ENCODE results near the gene THBS1.
A peak's percentile ranks its signal among the peaks of the same experiment; 100 is the strongest.

The THBS1 gene

DNA sequence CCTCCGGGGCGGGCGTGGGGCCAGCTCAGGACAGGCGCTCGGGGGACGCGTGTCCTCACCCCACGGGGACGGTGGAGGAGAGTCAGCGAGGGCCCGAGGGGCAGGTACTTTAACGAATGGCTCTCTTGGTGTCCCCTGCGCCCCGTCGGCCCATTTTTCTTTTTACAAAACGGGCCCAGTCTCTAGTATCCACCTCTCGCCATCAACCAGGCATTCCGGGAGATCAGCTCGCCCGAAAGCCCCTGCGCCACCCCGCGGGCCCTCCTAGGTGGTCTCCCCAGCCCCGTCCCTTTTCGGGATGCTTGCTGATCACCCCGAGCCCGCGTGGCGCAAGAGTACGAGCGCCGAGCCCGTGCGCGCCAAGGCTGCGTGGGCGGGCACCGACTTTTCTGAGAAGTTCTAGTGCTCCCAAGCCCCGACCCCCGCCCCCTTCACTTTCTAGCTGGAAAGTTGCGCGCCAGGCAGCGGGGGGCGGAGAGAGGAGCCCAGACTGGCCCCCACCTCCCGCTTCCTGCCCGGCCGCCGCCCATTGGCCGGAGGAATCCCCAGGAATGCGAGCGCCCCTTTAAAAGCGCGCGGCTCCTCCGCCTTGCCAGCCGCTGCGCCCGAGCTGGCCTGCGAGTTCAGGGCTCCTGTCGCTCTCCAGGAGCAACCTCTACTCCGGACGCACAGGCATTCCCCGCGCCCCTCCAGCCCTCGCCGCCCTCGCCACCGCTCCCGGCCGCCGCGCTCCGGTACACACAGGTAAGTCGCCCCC lies at the start of gene THBS1:
TSS of gene THBS1 (plus strand) at position 595 of the 757 bp plus-strand sequence. CDS start 779 bp downstream, outside the sequence.
- in situ Hi-C loops (cut with MboI; ENCODE audit: low sequenced_read_pairs) = loop anchor here (25.0 kb wide), 1 partner anchor 418 kb away; no protein-coding TSS in a partner anchor
- Histone ChIP-seq H3K9me3 (no peaks in the 10 kb centered on the region), H3K4me1 (peaks cover 4% of the 10 kb centered on the region; the same call in 1 of the 2 replicates), H3K36me3 (replicated peaks) (peaks cover 7% of the 10 kb centered on the region), H3K4me3 (peak within 1 kb of the TSS; percentile 46), H3K27me3 (ENCODE audit: low read depth) (peaks cover 3% of the 10 kb centered on the region)
- DNase-seq (ENCODE audit: low spot score in 2 of 2) = peak; percentile 58 to 82

DNA sequence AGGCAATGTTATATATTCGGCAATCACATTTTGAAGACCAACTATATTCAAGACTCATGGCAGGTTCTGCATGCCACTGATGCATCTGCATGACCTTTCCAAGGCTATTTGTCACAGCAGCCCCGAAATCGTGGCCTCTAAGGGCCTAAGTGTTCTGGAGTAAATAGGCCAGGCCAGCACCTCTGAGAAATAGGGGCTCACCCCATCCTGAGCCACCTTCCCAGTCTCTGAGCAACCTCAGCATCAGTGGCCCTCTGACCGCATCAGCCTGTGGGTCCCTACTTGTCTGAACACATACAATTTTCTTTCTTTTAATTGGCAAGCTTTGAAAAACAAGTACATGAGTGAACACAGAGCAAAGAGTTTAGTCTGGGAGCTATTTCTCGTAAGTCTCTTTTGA lies 45.9 kb upstream of the THBS1 start:
- Histone ChIP-seq H3K36me3 (replicated peaks) (no peaks in the 10 kb centered on the region), H3K27me3 (ENCODE audit: low read depth) (no peaks in the 10 kb centered on the region), H3K4me1 (no peaks in the 10 kb centered on the region), H3K4me3 (no peak overlapping the region), H3K9me3 (no peaks in the 10 kb centered on the region; the same call in 1 of the 2 replicates)
- DNase-seq (ENCODE audit: low spot score in 2 of 2) = no peak
- in situ Hi-C loops (cut with MboI; ENCODE audit: low sequenced_read_pairs) = no loop called here

DNA sequence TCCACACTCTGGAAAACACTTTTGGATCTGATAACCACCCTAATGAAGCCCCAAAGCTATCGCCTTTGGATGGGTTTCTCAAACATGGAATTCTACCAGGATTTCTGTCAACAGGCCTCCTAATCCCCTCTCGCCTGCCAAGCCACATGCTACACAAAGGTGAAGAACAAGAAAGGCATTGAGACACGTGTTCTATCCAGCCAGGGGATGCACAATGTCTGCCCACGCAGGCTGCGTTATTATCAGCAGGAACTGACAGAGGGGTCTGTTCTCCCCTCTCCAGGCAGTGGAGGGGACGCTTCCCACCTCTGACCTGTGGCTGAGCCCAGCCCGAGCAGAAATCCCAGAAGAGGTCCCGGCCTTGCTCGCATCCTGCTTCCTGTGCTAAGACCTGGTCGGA lies 45.4 kb upstream of the THBS1 start:
- Histone ChIP-seq H3K4me3 (no peak overlapping the region), H3K9me3 (no peaks in the 10 kb centered on the region; the same call in 1 of the 2 replicates), H3K27me3 (ENCODE audit: low read depth) (no peaks in the 10 kb centered on the region), H3K4me1 (no peaks in the 10 kb centered on the region), H3K36me3 (replicated peaks) (no peaks in the 10 kb centered on the region)
- in situ Hi-C loops (cut with MboI; ENCODE audit: low sequenced_read_pairs) = no loop called here
- no peak for DNase-seq (ENCODE audit: low spot score in 2 of 2)

DNA sequence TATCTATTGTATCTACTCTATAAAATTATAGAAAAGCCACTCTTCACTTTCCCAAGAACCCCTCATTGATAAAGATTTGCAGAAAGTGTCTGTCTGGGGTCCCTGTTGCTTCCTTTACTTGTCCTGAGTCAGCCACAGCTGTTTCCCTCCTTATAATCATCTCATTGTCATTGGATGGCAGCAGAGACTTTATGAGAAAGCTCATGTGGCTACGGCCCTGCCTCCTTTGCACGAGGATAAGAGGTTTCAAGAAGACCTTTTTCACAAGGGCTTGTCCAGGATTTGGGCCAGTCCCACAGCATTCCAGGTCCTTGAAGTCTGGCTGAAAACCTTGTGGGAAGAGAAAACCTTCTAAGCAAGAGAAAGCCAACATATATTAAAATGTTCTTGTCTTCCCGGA lies 41.9 kb upstream of the THBS1 start:
- no peak for DNase-seq (ENCODE audit: low spot score in 2 of 2)
- Histone ChIP-seq H3K4me1 (no peaks in the 10 kb centered on the region), H3K9me3 (no peaks in the 10 kb centered on the region), H3K27me3 (ENCODE audit: low read depth) (no peaks in the 10 kb centered on the region), H3K36me3 (replicated peaks) (no peaks in the 10 kb centered on the region), H3K4me3 (no peak overlapping the region)
- in situ Hi-C loops (cut with MboI; ENCODE audit: low sequenced_read_pairs) = no loop called here

DNA sequence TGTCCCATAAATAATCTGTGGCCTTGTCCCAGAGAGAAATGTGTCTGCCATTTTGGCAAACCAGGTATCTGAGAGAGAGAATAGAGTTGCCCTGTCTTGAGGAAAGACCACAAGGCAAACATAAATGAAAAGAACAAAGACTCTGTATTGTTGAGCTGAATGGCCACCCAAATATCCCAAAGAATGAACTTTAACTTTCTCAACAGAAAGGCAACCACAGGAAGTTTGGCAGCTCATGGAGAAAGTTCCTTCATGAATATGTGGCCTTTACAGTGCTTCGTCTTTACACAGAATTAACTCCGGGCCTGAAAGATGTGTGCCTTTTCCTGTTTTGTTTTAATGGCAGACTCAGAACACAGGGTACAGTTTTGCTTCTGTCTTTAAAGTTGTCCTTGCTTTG lies 41.4 kb upstream of the THBS1 start:
- H3K9me3 ChIP-seq = no peaks in the 10 kb centered on the region
- H3K27me3 ChIP-seq (ENCODE audit: low read depth) = no peaks in the 10 kb centered on the region
- H3K4me1 ChIP-seq = no peaks in the 10 kb centered on the region
- no peaks in the 10 kb centered on the region for H3K36me3 ChIP-seq (replicated peaks)
- no peak overlapping the region for H3K4me3 ChIP-seq
- no peak for DNase-seq (ENCODE audit: low spot score in 2 of 2)
- in situ Hi-C loops (cut with MboI; ENCODE audit: low sequenced_read_pairs) = no loop called here

DNA sequence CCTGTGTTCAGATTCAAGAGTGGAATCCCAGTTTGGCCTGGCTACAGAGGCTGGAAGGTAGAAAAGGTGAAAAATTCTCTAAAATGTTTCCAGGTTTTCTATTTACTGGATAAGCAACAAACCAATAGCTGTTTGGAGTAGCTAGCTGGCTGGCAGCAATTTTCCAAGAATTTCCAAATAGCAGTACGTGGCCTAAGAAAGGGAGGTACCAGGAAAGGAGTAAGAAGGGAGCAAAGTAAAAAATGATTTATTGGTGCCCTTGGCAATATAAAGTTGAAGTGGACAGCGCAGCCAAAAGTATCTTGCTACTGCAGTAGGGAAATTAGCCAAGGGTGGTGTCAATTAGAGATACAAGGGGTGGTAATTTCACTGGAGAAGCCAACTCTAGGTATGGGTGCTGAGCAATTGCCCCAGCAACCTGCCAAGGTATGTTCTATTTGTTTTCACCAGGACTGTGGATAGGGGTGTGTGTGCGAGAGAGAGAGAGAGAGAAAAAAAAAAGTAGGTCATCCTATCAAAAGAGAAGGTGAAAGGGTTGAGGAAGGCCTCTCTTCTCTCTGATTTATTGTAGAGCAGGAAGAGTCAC lies 40.8 kb upstream of the THBS1 start:
- Histone ChIP-seq H3K9me3 (no peaks in the 10 kb centered on the region), H3K4me3 (no peak overlapping the region), H3K36me3 (replicated peaks) (no peaks in the 10 kb centered on the region), H3K4me1 (no peaks in the 10 kb centered on the region), H3K27me3 (ENCODE audit: low read depth) (no peaks in the 10 kb centered on the region)
- in situ Hi-C loops (cut with MboI; ENCODE audit: low sequenced_read_pairs) = no loop called here
- DNase-seq (ENCODE audit: low spot score in 2 of 2) = no peak

DNA sequence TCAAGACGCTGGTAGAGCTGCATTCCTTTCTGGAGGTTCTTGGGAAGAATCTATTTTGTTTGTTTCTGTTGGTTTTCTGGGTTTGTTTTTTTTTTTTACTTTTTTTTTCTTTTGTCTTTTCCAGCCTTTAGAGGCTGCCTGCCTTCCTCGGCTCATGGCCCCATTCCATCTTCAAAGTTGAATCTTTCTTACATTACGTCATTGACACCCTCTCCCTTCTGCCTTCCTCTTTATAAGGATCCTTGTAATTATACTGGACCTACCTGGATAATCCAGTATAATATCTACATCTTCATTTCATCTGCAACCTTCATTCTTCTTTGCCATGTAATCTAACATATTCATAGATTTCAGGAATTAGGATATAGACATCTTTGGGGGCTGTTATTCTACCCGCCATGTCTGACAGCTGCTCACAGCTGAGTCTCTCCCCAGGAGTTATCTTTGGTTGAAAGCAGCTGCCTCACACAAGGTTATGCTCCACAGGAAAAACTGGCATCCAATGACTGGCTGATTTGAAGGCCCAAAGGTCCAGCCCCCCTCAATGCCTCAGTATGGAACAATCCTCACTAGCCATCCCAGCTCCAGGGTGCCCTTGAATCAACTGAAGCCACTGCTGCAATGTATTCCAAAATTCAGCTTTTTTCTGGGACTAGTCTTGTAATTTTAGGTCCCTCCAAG lies 38.4 kb upstream of the THBS1 start:
- H3K36me3 ChIP-seq (replicated peaks) = no peaks in the 10 kb centered on the region

DNA sequence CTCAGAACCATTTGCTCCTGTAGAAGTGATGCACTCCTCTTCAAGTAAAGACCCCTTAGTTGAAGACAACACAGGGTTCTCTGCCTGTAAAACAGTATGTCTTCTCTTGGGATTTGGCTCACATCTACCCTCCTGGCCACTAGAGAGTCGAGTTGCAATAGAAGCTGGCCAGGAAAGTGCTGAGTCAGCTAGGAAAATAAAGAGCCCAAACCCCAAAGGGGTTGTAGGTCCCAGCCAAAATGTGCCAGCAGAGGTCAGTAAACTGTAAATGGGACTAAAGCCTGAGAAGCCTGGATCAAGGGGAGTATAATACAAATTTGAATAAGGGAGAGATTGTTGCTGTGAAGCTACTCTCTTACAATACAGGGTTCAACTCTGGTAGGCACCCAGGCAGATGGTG lies 37.2 kb upstream of the THBS1 start:
- Histone ChIP-seq H3K36me3 (replicated peaks) (no peaks in the 10 kb centered on the region), H3K4me3 (no peak overlapping the region), H3K9me3 (no peaks in the 10 kb centered on the region), H3K27me3 (ENCODE audit: low read depth) (no peaks in the 10 kb centered on the region), H3K4me1 (no peaks in the 10 kb centered on the region)
- in situ Hi-C loops (cut with MboI; ENCODE audit: low sequenced_read_pairs) = no loop called here
- DNase-seq (ENCODE audit: low spot score in 2 of 2) = no peak

More for the DNA sequence above, 38.4 kb upstream of the THBS1 start:
- in situ Hi-C loops (cut with MboI; ENCODE audit: low sequenced_read_pairs) = no loop called here
- no peak for DNase-seq (ENCODE audit: low spot score in 2 of 2)
- no peak overlapping the region for H3K4me3 ChIP-seq
- H3K4me1 ChIP-seq = no peaks in the 10 kb centered on the region
- H3K27me3 ChIP-seq (ENCODE audit: low read depth) = no peaks in the 10 kb centered on the region
- H3K9me3 ChIP-seq = no peaks in the 10 kb centered on the region

DNA sequence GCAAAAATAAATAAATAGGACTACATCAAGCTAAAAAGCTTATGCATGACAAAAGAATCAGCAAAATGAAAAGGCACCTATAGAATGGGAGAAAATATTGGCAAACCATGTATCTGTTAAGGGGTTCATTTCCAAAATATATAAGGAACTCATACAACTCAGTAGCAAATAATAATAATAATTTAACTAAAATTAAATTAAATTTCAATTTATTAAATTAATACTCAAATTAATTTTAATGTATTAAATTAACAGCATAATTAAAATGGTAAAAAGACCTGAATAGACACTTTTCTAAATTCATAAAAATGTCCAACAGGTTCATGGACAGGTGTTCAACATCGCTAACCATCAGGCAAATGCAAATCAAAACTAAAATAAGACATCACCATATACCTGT lies 34.0 kb upstream of the THBS1 start:
- in situ Hi-C loops (cut with MboI; ENCODE audit: low sequenced_read_pairs) = no loop called here
- no peak for DNase-seq (ENCODE audit: low spot score in 2 of 2)
- H3K4me1 ChIP-seq = no peaks in the 10 kb centered on the region
- no peaks in the 10 kb centered on the region for H3K36me3 ChIP-seq (replicated peaks)
- no peaks in the 10 kb centered on the region for H3K9me3 ChIP-seq
- H3K4me3 ChIP-seq = no peak overlapping the region
- no peaks in the 10 kb centered on the region for H3K27me3 ChIP-seq (ENCODE audit: low read depth)

DNA sequence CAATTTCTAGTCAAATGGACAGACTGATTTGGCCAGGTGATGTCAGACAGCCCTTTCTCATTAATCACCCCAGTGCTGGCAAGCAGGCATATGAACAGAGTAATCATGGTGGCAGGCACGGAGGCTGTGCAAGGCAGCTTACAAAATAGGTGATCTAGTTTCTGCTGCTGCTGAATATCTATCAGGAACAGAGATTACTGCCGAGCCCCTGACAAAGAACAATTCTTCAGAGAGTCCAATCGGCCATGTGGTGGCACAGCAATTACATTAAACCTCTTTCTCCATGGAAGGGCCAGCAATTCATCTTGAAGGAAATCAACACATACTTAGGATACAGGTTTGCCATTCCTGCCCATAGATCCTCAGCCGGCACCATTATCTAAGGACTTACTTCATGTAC lies 32.3 kb upstream of the THBS1 start:
- no peaks in the 10 kb centered on the region for H3K9me3 ChIP-seq
- DNase-seq (ENCODE audit: low spot score in 2 of 2) = no peak
- in situ Hi-C loops (cut with MboI; ENCODE audit: low sequenced_read_pairs) = no loop called here

DNA sequence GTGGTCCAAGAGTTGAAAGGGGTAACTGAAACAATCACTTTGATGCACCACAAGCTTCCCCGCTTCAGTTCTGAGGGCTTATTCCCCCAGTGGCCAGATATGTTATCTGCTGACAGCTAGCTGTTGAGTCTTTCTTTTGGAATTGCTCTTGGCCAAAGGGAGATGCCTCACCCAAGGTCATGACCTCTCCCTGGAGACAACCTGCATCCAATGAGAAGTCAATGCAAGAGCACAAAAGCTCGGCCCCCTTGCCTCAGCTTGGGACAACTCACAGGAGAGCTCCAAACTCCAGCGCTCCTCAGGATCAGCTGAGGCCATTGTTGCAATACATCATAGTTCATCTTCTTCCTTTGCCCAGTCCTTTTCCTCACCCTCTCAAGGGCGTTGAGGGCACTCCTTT lies 31.0 kb upstream of the THBS1 start:
- in situ Hi-C loops (cut with MboI; ENCODE audit: low sequenced_read_pairs) = no loop called here
- H3K4me1 ChIP-seq = no peaks in the 10 kb centered on the region
- no peaks in the 10 kb centered on the region for H3K36me3 ChIP-seq (replicated peaks)
- H3K4me3 ChIP-seq = no peak overlapping the region
- no peaks in the 10 kb centered on the region; the same call in 1 of the 2 replicates for H3K27me3 ChIP-seq (ENCODE audit: low read depth)
- no peaks in the 10 kb centered on the region for H3K9me3 ChIP-seq
- no peak for DNase-seq (ENCODE audit: low spot score in 2 of 2)

More for the DNA sequence above, 32.3 kb upstream of the THBS1 start:
- Histone ChIP-seq H3K36me3 (replicated peaks) (no peaks in the 10 kb centered on the region), H3K27me3 (ENCODE audit: low read depth) (no peaks in the 10 kb centered on the region), H3K4me3 (no peak overlapping the region), H3K4me1 (no peaks in the 10 kb centered on the region)

DNA sequence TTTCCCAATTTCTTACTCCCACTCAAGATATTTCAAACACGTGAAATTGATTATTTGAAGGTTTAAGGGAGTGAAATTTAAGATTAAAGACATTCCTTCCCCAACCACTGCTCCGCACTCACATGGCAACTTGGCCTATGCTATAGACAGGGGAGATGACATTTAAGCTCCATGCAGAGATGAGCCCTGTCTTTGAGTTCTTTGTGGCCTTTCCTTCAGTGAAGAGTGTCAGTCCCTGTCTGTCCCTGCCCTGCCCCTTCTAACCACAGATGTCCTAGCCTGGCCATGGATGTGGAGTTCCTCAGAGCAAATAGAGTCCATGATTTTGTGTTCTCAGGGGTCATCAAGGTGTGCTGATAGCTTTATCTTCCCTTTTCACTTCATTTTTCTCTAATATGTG lies 29.4 kb upstream of the THBS1 start:
- Histone ChIP-seq H3K9me3 (no peaks in the 10 kb centered on the region), H3K36me3 (replicated peaks) (no peaks in the 10 kb centered on the region), H3K4me3 (no peak overlapping the region), H3K27me3 (ENCODE audit: low read depth) (no peaks in the 10 kb centered on the region; the same call in 1 of the 2 replicates), H3K4me1 (no peaks in the 10 kb centered on the region)
- no peak for DNase-seq (ENCODE audit: low spot score in 2 of 2)
- in situ Hi-C loops (cut with MboI; ENCODE audit: low sequenced_read_pairs) = no loop called here

DNA sequence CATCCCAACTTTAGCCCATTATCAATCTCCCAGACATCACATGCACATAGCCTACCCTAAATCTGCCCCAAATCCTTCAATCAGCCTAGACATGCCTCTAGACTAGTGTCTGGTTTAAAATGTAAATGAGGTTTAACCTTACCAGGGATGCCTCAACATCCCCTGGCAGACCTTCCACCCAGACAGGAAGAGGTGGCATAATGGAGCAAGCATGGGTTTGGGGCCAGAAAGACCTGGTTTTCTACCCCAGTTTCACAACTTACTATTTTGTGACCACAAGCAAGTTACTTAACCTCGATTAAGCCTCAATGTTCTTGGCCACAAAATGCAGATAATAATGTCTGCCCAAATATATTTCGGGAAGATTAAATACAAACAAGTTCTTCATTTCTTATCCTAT lies 28.3 kb upstream of the THBS1 start:
- no peak overlapping the region for H3K4me3 ChIP-seq
- no peaks in the 10 kb centered on the region for H3K4me1 ChIP-seq
- H3K36me3 ChIP-seq (replicated peaks) = no peaks in the 10 kb centered on the region
- H3K27me3 ChIP-seq (ENCODE audit: low read depth) = no peaks in the 10 kb centered on the region; the same call in 1 of the 2 replicates
- DNase-seq (ENCODE audit: low spot score in 2 of 2) = no peak
- in situ Hi-C loops (cut with MboI; ENCODE audit: low sequenced_read_pairs) = no loop called here
- H3K9me3 ChIP-seq = no peaks in the 10 kb centered on the region
